ENCODE results near the gene LGALS3.

The LGALS3 gene

DNA sequence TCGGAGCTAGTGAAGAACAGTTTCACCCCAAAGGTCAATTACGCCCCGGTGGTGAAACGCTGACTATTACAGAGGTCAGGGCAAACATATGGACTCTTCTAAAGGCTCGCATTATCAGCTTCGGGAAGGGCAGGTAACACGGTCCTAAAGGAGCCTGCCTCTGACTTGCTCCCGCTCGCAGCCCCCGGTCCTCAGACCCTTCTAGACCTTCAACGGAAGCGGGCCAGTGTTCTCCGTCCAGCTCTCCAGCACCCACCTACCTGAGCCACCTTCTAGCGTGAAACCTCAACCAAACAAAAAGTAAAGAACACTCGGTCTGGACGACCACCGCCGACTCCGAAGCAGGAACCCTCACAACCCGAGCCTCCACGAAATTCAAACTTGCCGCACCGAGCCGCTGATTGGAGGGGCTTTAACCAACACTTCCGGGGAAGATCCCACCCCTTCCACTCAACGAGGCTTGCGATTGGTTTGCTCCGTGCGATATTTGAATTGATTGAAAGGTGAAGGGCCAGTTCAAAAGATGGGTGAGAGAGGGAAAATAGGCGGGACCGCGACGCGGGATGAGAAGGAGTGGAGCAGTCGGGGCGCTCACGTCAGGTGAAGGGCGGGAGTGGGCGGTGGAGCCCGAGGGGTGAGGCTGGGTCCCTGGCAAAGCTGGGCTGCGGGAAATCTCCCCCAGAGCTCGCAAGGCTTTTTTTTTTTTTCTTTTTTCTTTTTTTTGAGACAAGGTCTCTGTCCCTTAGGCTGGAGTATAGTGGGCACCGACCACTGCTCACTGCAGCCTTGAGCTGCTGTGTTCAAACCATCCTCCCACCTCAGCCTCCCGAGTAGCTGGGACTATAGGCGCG lies 62.4 kb downstream of the LGALS3 start, which contains the start of gene DLGAP5:
Gene DLGAP5 (minus strand): TSS at position 383 of the 851 bp plus-strand sequence. CDS start 2,406 bp downstream, outside the sequence.
- H3K27me3 ChIP-seq (ENCODE audit: control insufficient read depth in 1 of 2, insufficient read depth in 2 of 2, low read length in 2 of 2) = no peaks in the 10 kb centered on the region
- H3K4me1 ChIP-seq (ENCODE audit: control insufficient read depth, insufficient read depth, low read length) = peaks cover 6% of the 10 kb centered on the region
- peak within 1 kb of the TSS; percentile 27 to 79 for H3K4me3 ChIP-seq (ENCODE audit: low read length in 2 of 2)
- no peaks in the 10 kb centered on the region for H3K9me3 ChIP-seq (ENCODE audit: control insufficient read depth in 2 of 2, low read length in 2 of 2)
- H3K36me3 ChIP-seq (ENCODE audit: control insufficient read depth in 2 of 2, insufficient read depth in 2 of 2, low read length in 2 of 2) = no peaks in the 10 kb centered on the region
- H3K27ac ChIP-seq (ENCODE audit: low read length) = no peak within 1 kb of the TSS
- H3K9ac ChIP-seq (ENCODE audit: low read length in 2 of 2) = peak within 1 kb of the TSS; percentile 57 to 60

DNA sequence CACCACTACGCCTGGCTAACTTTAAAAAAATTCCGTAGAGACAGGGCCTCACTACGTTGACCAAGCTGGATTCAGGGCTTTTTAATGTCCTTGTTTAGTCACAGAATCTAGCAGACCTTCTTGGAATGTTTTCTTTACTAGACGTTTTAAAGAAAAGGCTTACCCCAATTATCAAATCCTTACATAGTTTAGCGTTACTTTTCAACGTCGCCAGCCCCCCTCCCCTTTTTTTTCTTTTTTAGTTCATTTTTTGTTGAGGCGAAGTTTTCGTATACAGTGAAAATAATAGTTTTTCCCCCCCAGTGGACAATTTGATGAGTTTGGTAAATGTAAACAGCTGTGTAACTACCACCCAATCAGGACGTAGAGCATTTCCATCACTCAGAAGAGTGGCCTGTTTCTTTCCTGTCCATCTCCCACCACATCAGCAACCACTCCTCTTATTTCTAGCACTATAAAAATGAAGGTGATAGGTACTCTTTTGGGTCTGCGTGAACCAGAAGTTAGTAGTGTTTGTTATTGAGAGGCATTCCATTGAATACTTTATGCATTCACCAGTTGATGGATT lies 63.1 kb downstream of the LGALS3 start:
- Histone ChIP-seq H3K4me1 (ENCODE audit: control insufficient read depth, insufficient read depth, low read length) (peaks cover 6% of the 10 kb centered on the region), H3K9ac (ENCODE audit: low read length in 2 of 2) (peak overlapping the region; percentile 57 to 60), H3K9me3 (ENCODE audit: control insufficient read depth in 2 of 2, low read length in 2 of 2) (no peaks in the 10 kb centered on the region), H3K27ac (ENCODE audit: low read length) (no peak overlapping the region), H3K36me3 (ENCODE audit: control insufficient read depth in 2 of 2, insufficient read depth in 2 of 2, low read length in 2 of 2) (no peaks in the 10 kb centered on the region), H3K27me3 (ENCODE audit: control insufficient read depth in 1 of 2, insufficient read depth in 2 of 2, low read length in 2 of 2) (no peaks in the 10 kb centered on the region), H3K4me3 (ENCODE audit: low read length in 2 of 2) (peak overlapping the region; percentile 27 to 79)

DNA sequence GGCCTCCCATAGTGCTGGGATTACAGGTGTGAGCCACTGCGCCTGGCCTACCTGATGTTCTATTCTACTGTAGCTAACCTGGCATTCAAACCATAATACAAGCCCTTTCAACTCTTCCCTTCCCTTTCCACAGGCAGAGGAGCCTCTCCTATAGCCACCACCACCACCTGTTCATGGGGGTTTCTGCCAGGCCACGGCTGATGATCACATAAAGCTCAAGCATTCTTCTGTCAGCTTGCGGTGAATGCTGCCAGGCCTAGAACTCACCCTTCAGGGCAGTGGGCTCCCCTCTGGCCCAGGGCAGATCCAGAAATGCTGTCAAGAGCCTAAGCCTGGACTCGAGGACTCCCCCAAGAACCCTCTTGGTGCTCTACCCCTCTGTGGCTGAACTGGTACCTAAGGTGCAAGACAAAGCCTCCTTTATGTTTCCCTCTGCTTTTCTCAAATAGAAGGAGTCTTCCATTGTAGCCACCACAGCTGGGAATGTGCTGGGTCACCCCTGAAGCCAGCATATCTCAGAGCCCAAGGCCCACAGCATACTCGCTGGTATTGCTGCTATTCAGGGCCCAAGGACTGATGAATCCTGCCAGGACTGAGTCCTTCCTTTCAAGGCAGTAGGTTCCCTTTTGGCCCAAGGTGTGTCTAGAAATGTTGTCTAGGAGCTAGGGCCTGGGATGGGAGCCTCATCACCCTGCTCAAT lies 65.8 kb downstream of the LGALS3 start:
- H3K27ac ChIP-seq (ENCODE audit: low read length) = no peak overlapping the region
- no peaks in the 10 kb centered on the region for H3K36me3 ChIP-seq (ENCODE audit: control insufficient read depth in 2 of 2, insufficient read depth in 2 of 2, low read length in 2 of 2)
- no peak overlapping the region for H3K4me3 ChIP-seq (ENCODE audit: low read length in 2 of 2)
- H3K9me3 ChIP-seq (ENCODE audit: control insufficient read depth in 2 of 2, low read length in 2 of 2) = no peaks in the 10 kb centered on the region
- H3K9ac ChIP-seq (ENCODE audit: low read length in 2 of 2) = no peak overlapping the region
- H3K27me3 ChIP-seq (ENCODE audit: control insufficient read depth in 1 of 2, insufficient read depth in 2 of 2, low read length in 2 of 2) = no peaks in the 10 kb centered on the region
- peaks cover 6% of the 10 kb centered on the region for H3K4me1 ChIP-seq (ENCODE audit: control insufficient read depth, insufficient read depth, low read length)
